GM19455 (cell line): ENCODE data around the gene TMEM41A.
A peak's percentile ranks its signal among the peaks of the same experiment; 100 is the strongest.

Experiments used
- ATAC-seq: cut with Tn5 transposase; IDR thresholded peaks from one replicate; pipeline ENCODE4 v1.9.1; 2021; ENCODE audit not compliant: unreplicated experiment

Gene TMEM41A

DNA sequence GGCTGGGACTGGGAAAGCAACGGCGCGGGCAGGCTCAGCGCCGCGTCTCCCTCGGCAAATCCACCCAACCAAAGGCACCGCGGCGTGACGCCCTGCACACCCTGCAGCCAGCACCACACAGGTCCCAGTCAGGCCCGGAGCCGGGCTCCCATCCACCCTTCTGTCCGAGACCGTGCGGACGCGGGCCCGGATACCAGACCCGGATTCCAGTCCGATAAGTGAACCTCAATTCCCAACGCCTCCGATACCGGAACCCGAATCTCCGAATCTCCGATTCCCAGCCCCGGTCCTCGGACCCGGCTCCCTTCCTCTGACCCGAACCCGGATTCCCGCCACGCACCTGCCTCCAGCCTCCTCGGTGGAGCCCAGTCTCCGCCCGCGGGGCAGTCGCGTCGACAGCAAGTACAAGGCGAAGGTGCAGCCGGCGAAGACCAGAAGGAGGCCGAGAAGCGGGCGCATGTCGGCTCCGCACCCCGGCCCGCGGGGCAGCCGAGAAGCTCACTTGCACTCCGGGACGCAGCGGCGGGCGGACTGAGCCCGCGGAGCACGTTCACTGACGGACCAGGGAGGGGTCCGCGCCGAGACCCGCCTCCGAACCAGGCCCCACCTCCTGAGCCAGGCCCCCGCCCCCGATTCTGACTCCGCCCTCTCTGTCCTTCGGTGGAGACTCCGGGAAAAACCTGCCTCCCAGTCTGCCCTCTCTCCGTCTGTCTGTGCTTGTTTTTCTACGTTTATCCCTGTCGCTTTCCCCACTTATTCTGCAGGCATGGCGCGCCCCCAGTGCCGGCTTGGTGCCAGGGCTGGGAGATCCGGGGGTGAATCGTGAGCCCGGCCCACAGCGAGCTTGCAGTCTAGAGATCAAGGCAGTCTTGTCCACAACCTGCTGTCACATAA lies at the start of gene TMEM41A:
TSS of gene TMEM41A (minus strand) at position 533 of the 894 bp plus-strand sequence. CDS start at position 459, 74 bp downstream.
- peak; percentile 94 for ATAC-seq

GRCh38 chr3:185540695-185541094 lies 41.9 kb upstream of the TMEM41A start:
- no peak for ATAC-seq

DNA sequence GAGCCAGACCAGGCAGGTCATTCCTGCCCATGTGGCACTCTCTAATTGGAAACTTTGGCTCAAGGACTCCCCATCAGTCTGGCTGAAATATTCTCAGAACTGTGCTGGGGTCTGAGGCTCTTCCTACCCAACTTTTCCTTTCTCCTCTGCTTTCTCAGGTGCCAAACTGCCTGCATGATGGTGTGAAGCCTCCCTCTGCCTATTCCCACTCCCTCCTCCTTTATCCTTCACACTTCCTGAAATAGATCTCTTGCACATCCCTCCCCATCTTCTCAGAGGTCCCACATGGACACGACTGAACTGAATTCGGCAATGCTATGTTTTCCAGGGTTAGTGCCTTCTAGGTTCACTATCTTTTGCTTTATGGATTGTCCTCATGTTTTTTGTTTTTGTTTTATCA lies 41.1 kb upstream of the TMEM41A start:
- ATAC-seq = no peak

GRCh38 chr3:185537369-185537970 lies 38.6 kb upstream of the TMEM41A start:
- ATAC-seq = peak; percentile 99

- no peak for ATAC-seq
These were observed 35.7 kb upstream of the TMEM41A start for GRCh38 chr3:185534511-185534910.

GRCh38 chr3:185532901-185533300 lies 34.1 kb upstream of the TMEM41A start:
- ATAC-seq = no peak

DNA sequence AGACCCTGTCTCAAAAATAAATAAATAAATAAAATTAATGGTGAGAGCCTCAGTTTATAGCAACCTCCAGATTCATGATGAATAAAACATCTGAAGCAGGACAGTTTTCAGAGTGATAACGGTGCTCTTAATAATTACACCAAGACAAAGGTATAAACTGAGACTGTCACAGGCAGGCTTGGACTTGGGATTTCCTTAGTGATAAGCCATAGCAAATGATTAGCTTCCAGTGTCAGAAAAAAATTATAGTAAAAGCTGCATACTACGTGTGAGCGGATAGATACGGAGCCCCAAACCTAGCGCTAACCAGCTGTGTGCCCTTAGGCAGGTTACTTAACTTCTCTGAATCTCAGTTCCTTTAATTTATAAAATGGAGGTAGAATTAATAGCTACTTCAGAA lies 32.0 kb upstream of the TMEM41A start:
- ATAC-seq = no peak

DNA sequence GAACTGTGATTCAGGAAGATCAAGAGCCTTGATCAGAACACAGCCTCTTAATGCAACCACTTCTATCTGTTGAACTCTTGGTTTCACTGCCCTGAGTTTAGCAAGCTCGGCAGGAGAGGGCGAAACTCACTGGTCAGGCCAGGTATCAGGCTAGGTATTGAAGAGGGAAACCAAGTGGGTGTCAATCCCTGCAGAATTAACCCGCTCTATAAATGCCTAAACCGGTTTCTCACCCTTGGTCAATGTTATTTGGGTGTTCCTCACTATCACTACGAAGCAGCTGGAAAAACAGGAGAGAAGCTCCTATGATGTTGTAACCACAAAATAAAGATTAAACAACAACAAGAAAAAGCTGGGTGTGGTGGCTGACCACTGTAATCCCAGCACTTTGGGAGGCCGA lies 29.7 kb upstream of the TMEM41A start:
- no peak for ATAC-seq

DNA sequence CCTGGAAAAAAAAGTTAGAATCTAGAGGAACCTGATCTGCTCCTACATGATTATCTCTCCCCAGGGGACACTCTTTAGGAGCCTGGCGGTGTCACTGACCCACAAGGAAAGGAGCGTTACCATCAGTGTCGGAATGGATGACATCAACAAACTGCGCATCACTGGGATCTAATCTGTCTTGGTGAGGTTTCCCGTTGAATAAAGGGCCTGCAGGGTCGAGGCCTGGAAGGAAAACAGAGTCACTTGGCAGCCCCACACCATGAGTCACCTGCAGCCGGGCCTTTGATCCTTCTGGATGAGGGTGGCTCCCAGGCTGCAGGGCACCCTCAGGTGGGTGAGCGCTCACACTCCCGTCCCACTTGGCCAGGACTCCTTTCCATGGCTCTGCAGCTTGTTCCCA lies 28.5 kb upstream of the TMEM41A start:
- no peak for ATAC-seq

GRCh38 chr3:185526349-185526951 lies 27.6 kb upstream of the TMEM41A start:
- ATAC-seq = no peak

DNA sequence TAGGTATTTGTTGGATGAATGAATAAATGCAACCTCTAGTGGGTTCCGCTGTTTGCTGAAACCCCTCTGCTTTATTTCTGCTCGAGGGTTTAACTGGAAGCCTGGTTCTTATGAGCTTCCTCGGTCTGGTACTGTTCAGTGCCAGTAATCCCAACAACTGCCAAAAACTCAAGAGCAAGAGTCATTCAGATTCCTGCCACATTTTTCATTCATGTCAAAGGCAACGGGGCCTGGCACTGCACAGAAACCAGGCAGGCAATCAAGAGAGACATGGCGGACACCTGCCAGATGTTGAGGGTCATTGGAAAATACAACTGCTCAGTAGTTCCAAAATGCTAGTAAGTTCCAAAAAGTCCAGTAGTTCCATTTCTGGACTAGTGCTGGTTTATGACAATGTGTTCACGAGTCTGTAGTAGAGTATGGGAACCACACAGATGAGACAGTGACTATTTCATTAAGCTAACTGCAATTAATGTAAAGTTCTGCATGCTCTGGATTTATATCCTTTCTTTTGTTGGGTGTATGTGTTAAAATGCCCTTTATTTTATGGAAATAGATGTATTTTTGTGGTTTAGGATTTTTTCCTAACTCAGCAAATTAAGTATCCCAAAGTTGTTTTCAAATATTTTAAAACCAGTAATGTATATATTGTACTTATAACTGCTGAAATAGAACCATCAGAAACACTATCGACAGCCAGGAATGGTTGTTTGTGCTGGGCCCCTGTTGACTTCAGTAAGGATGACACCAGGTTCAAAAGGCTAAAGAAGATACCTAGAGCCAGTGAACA lies 22.7 kb upstream of the TMEM41A start:
- ATAC-seq = no peak

- ATAC-seq = no peak
These were observed 20.2 kb upstream of the TMEM41A start for GRCh38 chr3:185519021-185519420.

- peak; percentile 85 for ATAC-seq
These were observed 18.7 kb upstream of the TMEM41A start for GRCh38 chr3:185517387-185518130.

- ATAC-seq = no peak
These were observed 12.9 kb upstream of the TMEM41A start for GRCh38 chr3:185511711-185512110.

- ATAC-seq = no peak
These were observed 9.6 kb upstream of the TMEM41A start for GRCh38 chr3:185508335-185508991.

DNA sequence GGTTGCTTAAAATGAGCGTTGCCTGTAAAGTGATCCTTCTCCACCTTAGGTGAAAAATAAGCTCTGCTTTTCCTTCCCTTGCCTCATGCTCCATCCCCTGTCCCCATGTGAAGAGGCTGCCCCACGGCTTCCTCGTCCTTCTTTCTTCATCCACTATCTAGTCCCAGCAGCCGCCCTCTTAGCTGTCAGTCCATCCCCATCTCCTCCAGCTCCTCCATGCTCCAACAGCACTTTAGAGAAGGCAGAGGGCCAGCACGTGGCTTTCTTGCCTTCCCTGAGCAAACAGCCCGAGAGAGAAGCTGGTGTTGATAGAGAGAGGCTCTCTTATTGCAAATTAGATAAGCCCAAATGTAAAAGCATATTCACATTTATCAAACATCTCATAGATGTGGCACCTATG lies 9.0 kb upstream of the TMEM41A start:
- ATAC-seq = no peak

- no peak for ATAC-seq
These were observed 5.8 kb upstream of the TMEM41A start for GRCh38 chr3:185504636-185505035.

GRCh38 chr3:185503521-185503920 lies 4.7 kb upstream of the TMEM41A start:
- ATAC-seq = no peak

GRCh38 chr3:185502987-185503386 lies 4.2 kb upstream of the TMEM41A start:
- ATAC-seq = no peak

DNA sequence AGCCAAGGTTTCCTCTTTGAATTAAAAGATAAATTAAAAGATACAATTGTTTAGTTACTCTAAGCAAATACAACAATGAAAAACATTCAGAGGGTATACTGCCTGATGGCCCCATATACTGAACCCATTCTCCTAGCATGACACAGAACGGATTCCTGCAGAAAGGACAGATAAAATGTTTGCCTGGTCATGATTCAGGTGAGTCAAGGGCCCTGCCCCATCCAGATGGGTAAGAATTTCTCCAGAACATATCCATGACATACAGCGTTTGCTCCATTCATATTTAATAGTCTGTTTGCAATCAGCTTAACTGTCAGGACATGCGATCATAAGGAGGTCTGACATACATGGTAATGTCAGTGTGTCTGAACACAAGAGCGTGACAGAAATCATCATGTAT lies 8.6 kb downstream of the TMEM41A start:
- no peak for ATAC-seq
